DMS114 treated with DMSO at 0.1 percent for 48 hours (cell line): ENCODE measurements around the gene LITAF.

Experiments
- DNase-seq: peaks from one replicate; lab custom pipeline; 2025; ENCODE audit not compliant: unreplicated experiment; lab: John Stamatoyannopoulos, UW

LITAF gene

DNA sequence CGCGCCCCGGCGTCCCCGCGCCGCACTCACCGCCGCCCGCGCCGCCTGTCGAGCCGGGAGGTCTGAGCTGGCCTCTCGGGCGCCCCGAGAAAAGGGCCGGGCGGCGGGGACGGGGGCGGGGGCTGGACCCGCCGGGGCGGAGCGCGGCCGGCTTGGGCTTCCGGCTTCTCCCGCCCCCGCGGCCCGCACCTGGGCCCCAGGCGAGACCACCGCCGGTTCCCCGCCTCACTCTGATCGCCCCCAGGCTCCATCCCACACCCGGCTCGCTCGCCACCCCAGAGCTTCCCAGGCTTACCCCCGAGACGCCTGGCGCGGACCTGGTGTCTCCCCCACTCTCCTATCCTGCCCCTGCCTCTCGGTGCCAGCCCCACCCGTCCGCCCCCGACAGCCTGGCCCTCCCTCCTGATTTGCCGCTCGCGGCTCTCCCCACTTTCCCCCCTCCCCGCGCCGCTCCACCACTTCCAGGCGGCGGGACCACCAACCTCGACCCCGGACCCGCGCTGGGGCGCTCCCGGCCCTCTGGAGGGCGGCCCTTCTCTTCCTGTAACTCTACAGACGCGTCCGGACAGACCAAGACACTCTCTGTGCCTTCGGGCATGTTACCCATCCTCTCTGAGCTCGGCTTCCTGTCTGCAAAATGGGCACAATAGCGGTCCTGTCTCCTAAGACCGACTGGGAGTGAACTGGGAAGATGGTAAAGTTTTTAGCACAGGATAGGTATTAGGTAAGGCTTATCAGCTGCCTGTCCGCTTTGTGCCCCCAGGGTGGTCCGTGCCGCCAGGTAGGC, at the start of gene LITAF:
LITAF (minus strand) TSS at position 64 of the 787 bp plus-strand sequence. CDS start 30,189 bp downstream, outside the sequence.
- DNase-seq: no peak

DNA sequence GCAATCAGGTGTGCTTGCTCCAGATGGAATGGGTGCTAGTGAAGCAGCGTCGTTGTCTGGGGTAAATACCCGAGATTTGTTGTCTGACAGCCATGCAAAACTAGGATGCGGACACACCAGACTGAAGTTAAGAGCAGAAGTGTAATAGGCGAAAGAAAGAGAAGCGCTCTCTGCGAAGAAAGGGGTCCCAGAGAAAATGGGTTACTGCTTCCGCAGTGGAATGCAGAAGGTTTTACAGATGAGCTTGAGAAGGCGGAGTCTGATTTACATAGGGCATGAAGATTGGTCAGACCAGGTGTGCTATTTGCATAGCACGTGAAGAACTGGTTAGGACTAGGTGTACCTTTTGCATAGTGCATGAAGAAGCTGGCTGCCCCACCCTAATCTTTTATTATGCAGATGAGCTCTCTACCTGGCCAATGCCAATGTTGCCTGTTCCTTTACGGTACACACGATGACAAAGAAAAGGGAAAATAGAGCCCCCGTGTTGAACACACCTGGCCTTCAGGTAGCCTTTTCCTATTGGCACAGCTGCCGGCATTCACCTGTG, 49.5 kb upstream of the LITAF start:
- DNase-seq: no peak

DNA sequence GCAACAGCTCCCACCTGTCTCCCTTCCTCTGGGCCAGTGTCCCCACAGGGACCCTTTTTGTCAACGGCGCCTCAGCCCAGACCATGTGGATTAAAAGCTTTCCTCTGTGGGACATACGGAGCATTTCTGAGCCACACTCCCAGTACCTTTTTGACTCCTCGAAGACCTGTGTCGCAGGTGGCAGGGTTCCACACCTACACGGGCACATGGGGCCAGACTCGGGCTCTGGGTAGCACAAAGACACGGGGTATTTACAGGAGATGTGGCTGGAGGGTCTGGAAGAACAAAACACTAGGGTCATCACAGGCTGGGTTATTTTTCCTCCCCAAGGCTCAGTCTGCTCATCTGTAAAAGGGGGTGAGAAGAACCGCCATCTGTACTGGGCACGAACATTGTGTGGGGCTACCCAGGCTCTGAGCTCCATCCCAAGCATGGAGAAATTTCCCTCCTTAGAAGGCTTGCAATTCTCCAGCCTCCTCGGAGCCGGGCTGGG, 49.0 kb upstream of the LITAF start:
- no peak for DNase-seq

DNA sequence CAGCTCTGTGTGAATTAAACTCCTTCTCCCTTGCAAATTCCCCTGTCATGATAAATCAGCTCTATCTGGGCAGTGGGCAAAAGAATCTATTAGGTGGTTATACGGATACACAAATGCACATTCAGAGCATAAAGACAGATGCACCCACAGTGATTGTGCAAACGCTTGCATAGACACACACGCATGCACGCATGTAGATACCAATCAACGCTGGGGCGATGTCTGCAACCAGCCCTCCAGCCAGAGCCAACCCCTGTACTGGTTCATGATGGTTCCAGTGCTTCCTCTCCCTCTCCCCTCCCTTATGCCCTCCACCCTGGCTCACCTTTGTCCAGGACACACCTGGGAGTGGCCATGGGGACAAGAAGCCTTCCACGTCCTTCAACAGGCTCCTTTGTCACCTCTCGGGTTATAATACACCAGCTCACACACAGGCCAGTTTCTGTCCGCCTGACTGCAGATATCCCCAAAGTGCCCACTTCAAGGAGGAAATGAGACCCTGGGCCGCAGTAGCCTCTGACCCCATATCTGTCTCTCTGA, 48.5 kb upstream of the LITAF start:
- DNase-seq: no peak

DNA sequence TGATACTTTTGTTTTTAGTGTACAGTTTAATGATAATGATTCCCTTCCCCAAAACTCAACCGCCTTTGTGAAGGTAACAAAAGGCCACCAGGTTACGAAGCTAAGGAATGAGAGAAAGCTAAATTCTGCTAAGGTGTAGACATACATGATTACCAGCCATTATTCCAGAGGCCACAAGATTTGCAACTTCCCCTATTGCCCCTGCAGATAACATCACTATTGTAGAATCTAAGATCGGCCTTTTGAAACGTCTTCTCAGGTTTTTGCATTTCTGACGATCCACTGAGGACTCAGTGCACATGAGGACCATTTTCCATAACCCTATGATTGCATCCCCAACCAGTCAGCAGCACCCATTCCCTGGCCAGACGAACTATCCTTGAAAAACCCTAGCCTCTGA, 47.6 kb upstream of the LITAF start:
- DNase-seq: no peak

DNA sequence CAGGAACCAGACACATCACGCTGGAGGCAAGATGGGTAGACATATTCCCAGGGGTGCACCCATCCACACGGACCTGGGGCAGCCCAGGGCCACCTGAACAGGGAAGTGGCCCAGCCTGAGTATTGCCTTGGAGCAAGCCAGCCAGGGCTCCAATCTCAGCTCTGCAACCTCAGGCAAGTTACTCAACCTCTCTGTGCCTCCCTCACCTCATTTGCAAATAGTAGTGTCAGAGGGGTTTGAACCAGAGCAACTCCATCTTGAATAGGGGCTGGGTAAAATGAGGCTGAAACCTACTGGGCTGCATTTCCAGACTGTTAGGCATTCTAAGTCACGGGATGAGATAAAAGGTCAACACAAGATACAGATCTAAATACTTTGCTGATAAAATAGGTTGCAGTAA, 46.4 kb upstream of the LITAF start:
- no peak for DNase-seq

DNA sequence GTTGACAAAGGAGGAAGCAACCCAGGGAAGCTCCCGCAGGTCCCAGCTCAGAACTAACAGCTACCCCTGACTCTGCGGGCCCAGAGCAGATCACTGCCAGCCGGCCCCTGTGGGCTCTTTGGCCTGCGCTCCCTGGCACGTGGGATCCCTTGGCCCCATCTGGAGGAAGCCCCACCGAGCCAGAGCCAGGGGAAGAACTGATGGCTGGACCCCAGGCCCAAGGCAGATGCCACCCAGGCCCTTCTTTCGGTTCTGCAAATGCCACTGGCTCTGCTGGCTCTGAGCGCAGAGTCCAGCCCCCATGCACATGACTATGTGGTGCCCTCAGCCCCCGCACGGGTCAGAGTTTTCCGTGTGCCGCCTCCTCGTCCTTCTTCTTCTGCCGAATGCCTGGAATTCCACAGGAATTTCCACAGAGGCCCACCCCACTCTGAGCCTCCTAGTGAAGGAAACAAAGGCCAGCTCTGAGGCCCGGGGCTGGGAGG, 45.8 kb upstream of the LITAF start:
- DNase-seq: no peak

DNA sequence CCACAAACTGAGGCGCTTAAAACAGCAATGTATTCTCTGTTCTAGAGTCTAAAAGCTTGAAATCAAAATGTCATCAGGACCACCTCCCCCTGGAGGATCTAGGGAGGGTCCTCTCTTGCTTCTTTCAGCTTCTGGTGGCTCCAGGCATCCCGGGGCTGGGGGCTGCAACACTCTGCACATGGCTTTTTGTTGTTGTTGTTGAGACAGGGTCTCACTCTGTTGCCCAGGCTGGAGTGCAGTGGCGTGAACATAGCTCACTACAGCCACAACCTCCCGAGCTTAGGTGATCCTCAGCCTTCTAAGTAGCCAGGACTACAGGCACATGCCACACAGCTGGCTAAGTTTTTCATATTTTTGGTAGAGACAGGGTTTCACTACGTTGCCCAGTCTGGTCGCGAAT, 44.5 kb upstream of the LITAF start:
- no peak for DNase-seq

DNA sequence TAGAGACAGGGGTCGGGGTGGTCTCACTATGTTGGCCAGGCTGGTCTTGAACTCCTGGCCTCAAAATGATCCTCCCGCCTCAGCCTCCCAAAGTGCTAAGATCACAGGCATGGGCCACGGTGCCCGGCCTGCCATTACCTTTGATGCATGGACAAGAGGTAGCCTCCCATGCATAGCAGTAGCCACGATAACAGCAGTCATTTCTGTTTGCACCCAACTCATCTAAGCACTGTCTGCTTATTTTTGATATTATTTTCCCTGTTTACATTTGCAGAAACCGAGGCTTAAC, 44.0 kb upstream of the LITAF start:
- no peak for DNase-seq

DNA sequence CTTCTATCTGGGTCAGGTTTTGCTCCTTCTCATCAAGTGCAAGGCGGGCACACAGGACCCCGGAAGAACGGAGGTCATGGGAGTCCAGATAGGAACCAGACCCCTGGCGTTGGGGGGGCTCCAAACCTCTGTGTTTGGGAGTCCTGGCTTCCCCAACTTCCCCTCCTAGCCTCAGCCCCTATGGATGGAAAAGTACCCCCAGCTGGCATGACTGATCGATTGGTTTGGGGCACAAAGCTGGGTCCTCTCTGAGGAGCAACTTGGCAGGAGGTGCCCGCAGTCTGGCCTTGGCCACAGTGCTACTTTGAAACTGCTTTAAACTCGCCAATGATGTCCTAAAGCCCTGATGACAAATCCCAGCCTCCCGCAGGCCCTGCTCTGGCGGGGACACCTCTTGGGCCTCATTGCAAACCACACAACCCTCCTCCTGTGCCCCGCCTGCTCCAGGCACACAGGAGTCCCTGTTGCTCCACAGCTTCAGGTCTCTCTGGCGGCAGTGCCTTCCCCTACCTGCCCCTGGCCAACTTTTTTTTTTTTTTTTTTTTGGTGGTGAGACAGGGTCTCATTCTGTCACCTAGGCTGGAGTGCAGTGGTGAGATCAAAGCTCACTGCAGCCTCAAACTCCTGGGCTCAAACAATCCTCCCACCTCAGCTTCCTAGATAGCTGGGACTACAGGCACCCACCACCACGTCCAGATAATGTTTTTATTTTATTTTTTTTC, 43.5 kb upstream of the LITAF start:
- DNase-seq: no peak

DNA sequence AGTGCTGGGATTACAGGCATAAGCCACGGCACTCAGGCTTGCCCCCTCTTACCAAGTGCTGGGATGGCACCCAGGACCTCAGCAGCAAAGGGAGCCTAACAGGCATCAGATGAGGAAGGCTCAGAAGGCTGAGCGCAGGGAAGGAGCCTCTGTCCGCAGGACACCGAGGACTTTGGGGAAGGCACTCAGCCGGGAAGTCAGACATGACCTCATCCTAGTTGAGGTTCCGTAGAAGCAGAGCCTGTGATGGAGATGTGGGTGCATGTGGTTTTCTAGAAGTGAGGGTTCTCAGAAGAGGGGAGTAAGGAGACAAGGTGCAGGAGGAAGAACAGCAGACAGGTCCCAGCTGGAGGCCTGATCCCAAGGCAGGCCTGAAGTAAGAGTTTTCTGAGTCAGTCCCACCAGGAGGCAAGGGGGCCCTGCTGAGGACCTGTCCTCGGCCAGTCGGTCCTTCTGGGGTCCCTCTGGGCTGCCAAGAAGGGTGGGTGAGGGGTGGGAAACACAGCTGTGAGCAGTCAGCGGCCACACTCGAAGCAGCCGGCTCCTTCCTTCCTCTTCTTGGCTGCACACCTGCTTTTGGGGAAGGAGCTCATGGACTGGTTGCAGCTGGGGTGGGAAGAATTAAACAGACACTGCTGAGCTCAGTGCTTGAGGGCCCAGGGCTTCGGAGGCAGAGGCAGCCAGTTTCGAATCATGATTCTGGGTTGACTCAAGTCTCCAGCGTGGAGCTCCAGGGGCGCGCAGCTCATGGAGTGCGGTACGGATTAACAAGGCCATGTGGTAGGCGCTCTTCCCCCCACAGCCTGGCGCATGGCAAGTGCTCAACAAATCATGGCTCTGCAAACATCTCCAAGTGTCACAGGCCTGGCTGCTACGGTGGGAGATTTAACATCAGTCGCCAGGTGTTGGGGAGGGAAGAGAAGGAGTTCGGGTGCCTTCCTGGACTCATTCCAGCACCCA, 42.6 kb upstream of the LITAF start:
- no peak for DNase-seq

DNA sequence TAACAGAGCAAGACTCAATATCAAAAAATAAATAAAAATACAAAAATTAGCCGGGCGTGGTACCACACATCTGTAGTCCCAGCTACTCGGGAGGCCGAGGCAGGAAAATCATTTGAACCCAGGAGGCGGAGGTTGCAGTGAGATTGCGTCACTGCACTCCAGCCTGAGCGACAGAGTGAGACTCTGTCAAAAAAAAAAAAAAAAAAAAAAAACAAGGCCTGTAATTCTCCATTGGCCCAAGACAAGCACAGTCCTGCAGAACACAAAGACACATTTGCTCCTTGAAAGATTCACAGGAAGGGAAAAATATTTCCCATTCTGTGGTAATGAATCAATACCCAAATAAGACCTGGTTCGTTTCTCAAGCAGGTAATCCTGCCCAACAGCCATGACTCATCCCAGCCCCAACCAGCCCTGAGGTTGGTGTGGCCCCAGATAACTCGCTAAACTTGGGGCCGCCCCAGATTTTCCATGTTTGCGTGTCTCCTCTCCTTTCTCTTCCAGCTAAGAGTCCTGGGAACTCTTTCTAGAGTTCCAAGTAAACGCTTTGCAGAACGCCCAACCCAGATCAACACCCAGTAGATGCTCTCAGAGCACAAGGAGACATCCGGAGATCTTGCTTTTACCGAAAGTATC, 41.2 kb upstream of the LITAF start:
- DNase-seq: no peak

DNA sequence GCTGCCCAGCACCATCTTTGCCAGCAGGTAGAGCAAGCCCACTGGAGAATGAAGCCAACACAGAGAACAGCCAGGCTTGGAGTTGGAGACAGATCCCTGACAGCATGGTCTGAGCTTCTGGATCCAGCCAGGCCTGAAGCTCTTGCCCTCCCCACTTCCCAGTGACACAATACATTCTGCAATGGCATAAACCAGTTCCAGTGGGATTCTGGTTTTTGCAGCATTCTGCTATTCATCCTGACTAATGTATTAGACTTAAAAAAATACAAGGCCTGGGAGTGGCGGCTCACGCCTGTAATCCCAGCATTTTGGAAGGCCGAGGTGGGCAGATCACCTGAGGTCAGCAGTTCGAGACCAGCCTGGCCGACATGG, 40.6 kb upstream of the LITAF start:
- no peak for DNase-seq

DNA sequence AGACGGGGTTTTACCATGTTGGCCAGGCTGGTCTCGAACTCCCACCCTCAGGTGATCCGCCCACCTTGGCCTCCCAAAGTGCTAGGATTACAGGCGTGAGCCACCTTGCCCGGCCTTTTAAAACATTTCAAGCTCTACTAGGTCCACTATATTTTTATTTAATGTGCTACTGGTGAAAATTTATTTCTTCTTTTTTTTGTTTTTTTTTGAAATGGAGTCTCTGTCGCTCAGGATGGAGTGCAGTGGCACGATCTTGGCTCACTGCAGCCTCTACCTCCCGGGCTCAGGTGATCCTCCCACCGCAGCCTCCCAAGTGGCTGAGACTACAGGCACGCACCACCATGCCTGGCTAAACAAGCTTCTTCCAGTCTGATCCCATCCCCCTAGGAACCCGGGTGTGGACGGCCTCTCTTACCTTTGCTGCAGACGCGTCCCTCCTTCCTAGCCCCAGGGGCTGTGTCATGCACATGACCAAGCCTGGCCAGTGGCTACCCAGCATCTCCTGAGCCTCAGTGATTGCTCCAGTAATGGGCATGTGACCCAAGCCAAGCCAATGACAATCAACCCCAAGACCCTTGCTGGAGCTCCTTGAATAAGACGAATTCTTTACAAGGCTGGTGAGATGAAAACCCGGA, 40.1 kb upstream of the LITAF start:
- DNase-seq: no peak

DNA sequence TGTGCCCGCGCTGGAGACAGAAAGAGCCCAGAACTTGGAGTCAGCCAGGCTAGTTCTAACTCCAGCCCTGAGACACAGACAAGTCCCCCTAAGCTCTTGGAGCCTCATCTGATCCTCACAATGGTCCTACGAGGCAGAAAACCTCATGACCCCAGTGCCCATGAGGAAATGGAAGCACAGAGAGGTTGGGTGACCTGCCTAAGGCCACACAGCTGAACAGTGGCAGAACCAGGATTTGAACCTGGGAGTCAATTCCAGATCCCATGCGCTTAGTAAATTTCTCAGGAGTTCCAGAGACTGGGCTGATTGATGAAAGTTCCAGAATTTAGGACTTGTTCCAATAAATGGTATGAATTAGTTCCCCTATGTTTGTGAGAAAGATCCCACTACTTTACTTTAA, 39.0 kb upstream of the LITAF start:
- DNase-seq: no peak

DNA sequence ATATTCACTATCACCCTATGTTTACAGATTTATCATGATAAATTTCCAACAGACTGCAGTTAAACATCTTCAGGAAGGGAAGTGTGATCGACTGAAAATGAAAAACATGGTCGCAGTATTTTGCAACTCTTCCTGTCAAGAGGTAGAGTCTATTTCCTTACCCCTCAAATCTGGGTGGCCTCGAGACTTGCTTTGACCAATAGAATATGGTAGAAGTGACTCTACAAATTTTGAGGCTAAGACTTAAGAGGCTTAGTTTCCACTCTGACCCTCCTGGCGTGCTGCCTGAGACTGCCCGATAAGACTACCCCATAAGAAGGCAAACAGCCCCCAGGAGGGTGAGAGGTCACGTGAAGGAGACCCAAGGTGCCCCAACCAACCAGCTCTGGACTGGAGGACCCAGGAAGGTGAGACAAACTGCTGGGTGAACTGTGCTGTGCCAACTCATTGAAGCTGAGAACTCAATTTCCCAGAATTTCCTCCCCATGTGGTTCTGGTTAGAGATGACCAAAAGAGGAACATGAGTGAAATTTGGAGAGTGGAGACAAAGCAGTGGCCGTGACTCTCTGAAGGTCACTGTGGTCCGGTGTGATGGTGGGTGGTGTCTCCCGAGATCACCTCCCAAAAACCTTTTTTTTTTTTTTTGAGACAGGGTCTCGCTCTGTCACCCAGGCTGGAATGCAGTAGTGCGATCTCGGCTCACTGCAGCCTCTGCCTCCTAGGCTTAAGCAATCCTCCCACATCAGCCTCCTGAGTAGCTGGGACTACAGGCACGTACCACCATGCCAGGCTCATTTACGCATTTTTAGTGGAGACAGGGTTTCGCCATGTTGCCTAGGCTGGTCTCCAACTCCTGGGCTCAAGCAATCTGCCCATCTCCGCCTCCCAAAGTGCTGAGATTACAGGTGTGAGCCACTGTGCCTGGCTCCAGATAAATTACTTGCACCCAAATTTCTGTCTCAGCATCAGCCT, 38.2 kb upstream of the LITAF start:
- no peak for DNase-seq

DNA sequence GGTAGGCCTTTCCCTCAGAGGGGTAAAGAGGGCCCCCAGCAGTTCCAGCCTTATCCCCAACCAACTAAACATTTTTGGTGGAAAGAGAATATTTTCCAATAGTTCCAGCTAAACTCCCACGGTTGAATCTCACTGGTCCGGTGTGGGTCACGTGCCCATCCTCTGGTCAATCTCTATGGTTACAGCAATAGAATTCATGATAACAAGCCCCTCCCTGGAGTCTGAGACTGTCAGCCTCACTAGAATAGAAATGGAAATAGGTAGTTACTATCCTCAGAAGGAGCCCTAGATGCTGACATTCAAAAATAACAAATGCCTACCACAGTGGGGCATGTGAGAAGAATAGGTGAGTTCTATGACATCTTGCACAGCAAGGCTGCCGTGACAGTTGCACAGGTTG, 37.5 kb upstream of the LITAF start:
- DNase-seq: no peak

DNA sequence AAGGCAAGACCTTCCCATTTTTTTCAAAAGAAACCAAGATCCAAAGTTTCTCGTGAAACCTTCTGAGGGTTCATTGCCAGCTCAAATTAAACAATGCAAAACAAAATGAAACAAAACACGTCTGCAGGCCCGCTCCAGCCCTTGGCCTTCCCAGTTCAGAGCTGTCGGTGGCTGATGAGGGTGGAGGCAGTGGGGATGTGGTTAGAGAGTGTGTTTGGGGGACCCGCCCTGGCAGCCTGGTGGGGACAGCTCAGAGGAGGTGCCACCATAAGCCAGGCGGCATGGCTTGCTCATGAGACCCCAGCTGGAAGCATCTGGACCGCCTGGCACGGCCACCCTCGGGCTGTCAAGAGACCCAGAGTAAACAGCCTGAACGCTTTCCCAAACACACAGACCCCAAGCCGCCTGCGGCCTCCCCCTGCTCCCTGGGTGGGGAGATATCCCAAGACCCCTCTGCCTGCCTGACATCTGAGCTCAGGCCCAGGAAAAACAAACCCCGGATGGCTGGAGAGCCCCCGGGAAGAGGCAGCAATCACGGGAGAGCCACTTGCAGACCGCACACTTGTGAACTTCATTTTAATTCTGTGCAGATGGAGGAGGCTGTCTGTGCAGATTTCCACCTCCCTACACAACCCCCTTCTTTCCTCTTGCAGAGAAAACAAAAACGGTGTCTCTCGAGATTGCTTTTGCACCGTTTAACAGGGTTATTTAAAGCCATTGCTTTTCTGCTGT, 35.4 kb upstream of the LITAF start:
- DNase-seq: no peak
